SK-N-SH treated with all-trans-retinoic acid at 6 μM for 48 hours (cell line): ENCODE results near the gene FTCD.
"Not testable (repeated sequence)": the region's sequence is repeated elsewhere in the genome, so short reads cannot be mapped to it uniquely, and the experiment has no call there.

Experiments
- ATAC-seq: fragments of 200-7000 bp; cut with Tn5 transposase; 3 replicates; pipeline ENCODE4 v1.9.1; 2020; ENCODE audit warnings: mild to moderate bottlenecking, moderate library complexity
- BACH2 ChIP-seq: fragments of 250-450 bp; sonication (Bioruptor Pico); IDR thresholded peaks from 2 replicates; pipeline ENCODE4 v1.9.0; 2021; ENCODE audit warnings: mild to moderate bottlenecking, borderline replicate concordance
- CREB5 ChIP-seq: fragments of 250-450 bp; sonication (Bioruptor Pico); IDR thresholded peaks from 2 replicates; pipeline ENCODE4 v1.5.1; 2020; ENCODE audit warnings: low read depth, mild to moderate bottlenecking, moderate library complexity
- CSRNP3 ChIP-seq: fragments of 250-450 bp; sonication (Bioruptor Pico); IDR thresholded peaks from 2 replicates; pipeline ENCODE4 v1.5.1; 2021; ENCODE audit warnings: mild to moderate bottlenecking, moderate library complexity
- GLIS3 ChIP-seq: fragments of 250-450 bp; sonication (Bioruptor Pico); IDR thresholded peaks from 2 replicates; pipeline ENCODE4 v1.5.0; 2020; ENCODE audit warnings: mild to moderate bottlenecking, moderate library complexity
- OSR1 ChIP-seq: fragments of 250-450 bp; sonication (Bioruptor Pico); IDR thresholded peaks from 2 replicates; pipeline ENCODE4 v1.8.0; 2022; ENCODE audit warnings: moderate library complexity, mild to moderate bottlenecking, inconsistent platforms
- SNAI2 ChIP-seq: fragments of 250-450 bp; sonication (Bioruptor Pico); IDR thresholded peaks from 2 replicates; pipeline ENCODE4 v1.5.0; 2020; ENCODE audit warnings: mild to moderate bottlenecking, moderate library complexity
- TOX ChIP-seq: fragments of 250-450 bp; sonication (Bioruptor Pico); IDR thresholded peaks from 2 replicates; pipeline ENCODE4 v1.8.0; 2021; ENCODE audit warnings: mild to moderate bottlenecking, moderate library complexity, borderline replicate concordance
- TSHZ2 ChIP-seq: fragments of 250-450 bp; sonication (Bioruptor Pico); IDR thresholded peaks from 2 replicates; pipeline ENCODE4 v1.5.0; 2020; ENCODE audit warnings: mild to moderate bottlenecking, moderate library complexity
- ZC3H10 ChIP-seq: fragments of 250-450 bp; sonication (Bioruptor Pico); IDR thresholded peaks from 2 replicates; pipeline ENCODE4 v1.5.1; 2021; ENCODE audit warnings: mild to moderate bottlenecking, moderate library complexity
- ZFP3 ChIP-seq: fragments of 250-450 bp; sonication (Bioruptor Pico); IDR thresholded peaks from 2 replicates; pipeline ENCODE4 v1.5.0; 2020; ENCODE audit warnings: mild to moderate bottlenecking, moderate library complexity
- ZNF565 ChIP-seq: fragments of 450-650 bp; formaldehyde crosslinking; conservative IDR thresholded peaks from 2 replicates; pipeline ENCODE4 v1.5.0; 2020; ENCODE audit warnings: low read depth, mild to moderate bottlenecking, moderate library complexity
- ZNF8 ChIP-seq: fragments of 450-650 bp; formaldehyde crosslinking; IDR thresholded peaks from 2 replicates; pipeline ENCODE4 v1.5.0; 2020; ENCODE audit warnings: mild to moderate bottlenecking, moderate library complexity
- TF ChIP-seq, protein P1 (sequence below): fragments of 250-450 bp; sonication (Bioruptor Pico); IDR thresholded peaks from 2 replicates; pipeline ENCODE4 v1.8.0; 2021; ENCODE audit warnings: low read depth, mild to moderate bottlenecking, moderate library complexity, borderline replicate concordance
- TF ChIP-seq, protein P2 (sequence below): fragments of 250-450 bp; sonication (Bioruptor Pico); IDR thresholded peaks from 2 replicates; pipeline ENCODE4 v1.8.0; 2020; ENCODE audit warnings: mild to moderate bottlenecking, moderate library complexity, borderline replicate concordance

FTCD gene

GRCh38 chr21:46184625-46185555 lies 29.5 kb upstream of the FTCD start:
- TF ChIP-seq, protein P1, sequence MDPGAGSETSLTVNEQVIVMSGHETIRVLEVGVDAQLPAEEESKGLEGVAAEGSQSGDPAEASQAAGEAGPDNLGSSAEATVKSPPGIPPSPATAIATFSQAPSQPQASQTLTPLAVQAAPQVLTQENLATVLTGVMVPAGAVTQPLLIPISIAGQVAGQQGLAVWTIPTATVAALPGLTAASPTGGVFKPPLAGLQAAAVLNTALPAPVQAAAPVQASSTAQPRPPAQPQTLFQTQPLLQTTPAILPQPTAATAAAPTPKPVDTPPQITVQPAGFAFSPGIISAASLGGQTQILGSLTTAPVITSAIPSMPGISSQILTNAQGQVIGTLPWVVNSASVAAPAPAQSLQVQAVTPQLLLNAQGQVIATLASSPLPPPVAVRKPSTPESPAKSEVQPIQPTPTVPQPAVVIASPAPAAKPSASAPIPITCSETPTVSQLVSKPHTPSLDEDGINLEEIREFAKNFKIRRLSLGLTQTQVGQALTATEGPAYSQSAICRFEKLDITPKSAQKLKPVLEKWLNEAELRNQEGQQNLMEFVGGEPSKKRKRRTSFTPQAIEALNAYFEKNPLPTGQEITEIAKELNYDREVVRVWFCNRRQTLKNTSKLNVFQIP, result no peak
- TF ChIP-seq, protein P2, sequence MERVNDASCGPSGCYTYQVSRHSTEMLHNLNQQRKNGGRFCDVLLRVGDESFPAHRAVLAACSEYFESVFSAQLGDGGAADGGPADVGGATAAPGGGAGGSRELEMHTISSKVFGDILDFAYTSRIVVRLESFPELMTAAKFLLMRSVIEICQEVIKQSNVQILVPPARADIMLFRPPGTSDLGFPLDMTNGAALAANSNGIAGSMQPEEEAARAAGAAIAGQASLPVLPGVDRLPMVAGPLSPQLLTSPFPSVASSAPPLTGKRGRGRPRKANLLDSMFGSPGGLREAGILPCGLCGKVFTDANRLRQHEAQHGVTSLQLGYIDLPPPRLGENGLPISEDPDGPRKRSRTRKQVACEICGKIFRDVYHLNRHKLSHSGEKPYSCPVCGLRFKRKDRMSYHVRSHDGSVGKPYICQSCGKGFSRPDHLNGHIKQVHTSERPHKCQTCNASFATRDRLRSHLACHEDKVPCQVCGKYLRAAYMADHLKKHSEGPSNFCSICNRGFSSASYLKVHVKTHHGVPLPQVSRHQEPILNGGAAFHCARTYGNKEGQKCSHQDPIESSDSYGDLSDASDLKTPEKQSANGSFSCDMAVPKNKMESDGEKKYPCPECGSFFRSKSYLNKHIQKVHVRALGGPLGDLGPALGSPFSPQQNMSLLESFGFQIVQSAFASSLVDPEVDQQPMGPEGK, result no peak
- TF ChIP-seq TOX (CRISPR knock-in tag), result no peak
- no peak for TF ChIP-seq CREB5
- no peak for TF ChIP-seq OSR1 (CRISPR knock-in tag)
- no peak for TF ChIP-seq SNAI2 (CRISPR knock-in tag)
- TF ChIP-seq GLIS3, result no peak
- TF ChIP-seq ZFP3 (CRISPR knock-in tag), result no peak
- no peak for TF ChIP-seq TSHZ2 (CRISPR knock-in tag)
- no peak for TF ChIP-seq CSRNP3 (CRISPR knock-in tag)
- no peak for TF ChIP-seq ZNF565 (CRISPR knock-in tag)
- TF ChIP-seq, all 23 proteins: peak for 0
- peak; percentile 76 for ATAC-seq

DNA sequence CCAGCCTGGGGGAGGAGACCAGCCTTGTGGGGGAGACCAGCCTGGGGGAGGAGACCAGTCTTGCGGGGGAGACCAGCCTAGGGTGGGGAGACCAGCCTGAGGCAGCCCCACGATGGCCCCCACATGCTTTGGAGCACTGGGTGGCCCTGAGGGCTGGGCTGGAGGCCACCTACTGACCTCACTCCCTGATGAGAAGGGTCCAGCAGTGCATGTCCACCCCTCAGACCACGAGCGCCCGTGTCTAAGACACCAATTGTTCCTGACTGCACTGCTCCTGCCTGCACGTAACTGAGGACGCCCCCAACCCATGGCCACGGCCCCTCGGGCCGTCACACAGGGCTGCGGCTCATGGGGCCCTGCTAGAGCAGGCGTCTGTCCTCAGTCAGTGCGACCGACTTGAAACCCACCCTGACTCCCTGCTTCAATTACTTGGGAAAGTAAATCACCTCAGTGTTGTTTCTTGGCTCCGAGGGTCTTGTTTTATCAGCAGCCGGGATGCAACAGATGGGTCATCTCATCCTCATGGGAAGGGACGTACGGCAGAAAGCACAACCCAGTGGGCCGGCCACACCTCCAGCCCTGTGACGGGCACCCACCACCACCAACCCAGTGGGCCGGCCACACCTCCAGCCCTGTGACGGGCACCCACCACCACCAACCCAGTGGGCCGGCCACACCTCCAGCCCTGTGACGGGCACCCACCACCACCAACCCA lies 28.7 kb upstream of the FTCD start, which contains the start of gene SPATC1L:
Gene SPATC1L (minus strand): TSS at position 550 of the 715 bp plus-strand sequence. CDS start 1,643 bp downstream, outside the sequence.
- TF ChIP-seq, protein P1, result no peak
- TF ChIP-seq BACH2 (CRISPR knock-in tag), result no peak
- TF ChIP-seq TOX (CRISPR knock-in tag), result no peak
- TF ChIP-seq ZFP3 (CRISPR knock-in tag), result no peak
- TF ChIP-seq, protein P2, result no peak
- TF ChIP-seq ZC3H10 (CRISPR knock-in tag), result no peak
- TF ChIP-seq ZNF8 (CRISPR knock-in tag), result no peak
- ATAC-seq, result peak; percentile 78

DNA sequence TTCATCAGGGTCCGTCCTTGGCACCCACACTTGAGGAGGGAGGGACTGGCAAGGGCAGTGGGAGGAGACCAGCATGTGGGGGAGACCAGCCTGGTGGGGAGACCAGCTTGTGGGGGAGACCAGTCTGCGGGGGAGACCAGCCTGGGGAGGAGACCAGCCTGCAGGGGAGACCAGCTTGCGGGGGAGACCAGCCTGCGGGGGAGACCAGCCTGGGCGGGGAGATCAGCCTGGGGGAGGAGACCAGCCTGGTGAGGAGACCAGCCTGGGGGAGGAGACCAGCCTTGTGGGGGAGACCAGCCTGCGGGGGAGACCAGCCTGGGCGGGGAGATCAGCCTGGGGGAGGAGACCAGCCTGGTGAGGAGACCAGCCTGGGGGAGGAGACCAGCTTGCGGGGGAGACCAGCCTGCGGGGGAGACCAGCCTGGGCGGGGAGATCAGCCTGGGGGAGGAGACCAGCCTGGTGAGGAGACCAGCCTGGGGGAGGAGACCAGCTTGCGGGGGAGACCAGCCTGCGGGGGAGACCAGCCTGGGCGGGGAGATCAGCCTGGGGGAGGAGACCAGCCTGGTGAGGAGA lies 28.0 kb upstream of the FTCD start:
- ATAC-seq, result not testable (repeated sequence)
